ENCODE data around the gene ALG12. TPM values are rescaled to one million over a fixed set of nuclear protein-coding genes. Genes with fewer than 3 reads are reported as not detected.

The ALG12 gene
- total and polyA plus RNA-seq, 2 experiments from 2014 or later, result 21.9 to 24.4 TPM

DNA sequence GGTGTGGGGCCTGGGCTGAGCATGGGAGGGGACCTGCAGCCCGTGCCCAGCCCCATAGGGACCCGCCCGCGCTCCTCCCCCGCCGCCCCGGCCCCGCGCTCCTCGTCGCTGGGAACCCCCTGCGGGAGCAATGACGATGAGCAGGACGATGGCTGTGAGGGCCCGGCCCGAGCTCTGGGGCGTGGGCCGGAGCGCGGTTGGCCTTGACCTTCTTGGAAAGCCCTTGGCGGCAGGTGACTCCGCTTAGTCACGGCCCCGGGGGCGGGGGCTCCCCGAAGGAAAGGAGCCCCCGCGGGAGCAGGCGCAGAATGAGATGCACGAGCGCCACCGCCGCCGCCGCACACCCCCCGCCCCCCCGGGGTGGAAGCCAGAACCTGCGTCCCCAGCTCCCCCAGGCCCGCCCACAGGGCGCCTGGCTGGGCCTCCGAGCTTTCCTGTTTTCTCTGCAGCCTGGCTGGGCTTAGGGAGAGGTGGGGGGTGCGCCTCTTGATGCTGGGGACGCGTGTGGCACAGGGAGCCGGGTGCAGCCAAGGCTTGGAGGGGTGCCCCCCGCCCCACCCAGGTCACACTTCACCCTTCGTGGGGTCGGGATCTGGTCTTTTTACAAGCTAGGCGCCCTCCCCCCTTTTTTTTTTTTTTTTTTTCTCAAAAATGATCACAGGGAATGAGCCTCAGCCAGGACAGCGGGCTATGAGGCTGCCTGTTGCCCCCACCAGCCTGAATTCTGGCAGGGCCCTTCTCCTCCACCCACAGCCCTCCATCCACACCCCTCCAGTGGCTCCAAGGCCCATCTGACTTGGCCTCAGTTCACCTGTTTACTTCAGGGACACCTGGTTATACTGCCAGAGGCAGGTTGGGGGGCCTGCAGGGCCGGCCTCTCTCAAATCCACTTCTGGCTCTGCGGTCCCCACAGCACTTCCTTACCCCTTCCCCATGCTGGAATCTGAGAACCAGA, 18.1 kb upstream of the ALG12 start:
- DNase-seq, result peak; percentile 90
- Histone ChIP-seq H3K9me2 (ENCODE audit: insufficient read depth) (no peaks in the 10 kb centered on the region), H3K4me1 (ENCODE audit: insufficient read depth) (peaks cover 10% of the 10 kb centered on the region; the same call in 1 of the 2 replicates), H3K36me3 (ENCODE audit: low read depth) (no peaks in the 10 kb centered on the region), H3F3A (ENCODE audit: insufficient read depth) (0 out of 2 replicates have a peak, but pooled peaks cover 1% of the 10 kb centered on the region), H3K9ac (peak overlapping the region; percentile 28; the same call in 1 of the 2 replicates), H3K79me2 (ENCODE audit: insufficient read depth) (no peaks in the 10 kb centered on the region), H3K27ac (no peak overlapping the region), H3K27me3 (replicated peaks; ENCODE audit: insufficient read depth) (no peaks in the 10 kb centered on the region), H4K20me1 (ENCODE audit: insufficient read depth) (no peaks in the 10 kb centered on the region), H3K4me3 (peak overlapping the region; percentile 40), H3K4me2 (ENCODE audit: unreplicated experiment) (peak overlapping the region; percentile 62), H3K9me3 (ENCODE audit: low read depth) (no peaks in the 10 kb centered on the region), H2AFZ (no peak overlapping the region)
- TF ChIP-seq EZH2phosphoT487 (IDR thresholded peaks at IDR 0.05; ENCODE audit: insufficient read depth, low read depth) (no peak), EZH2 (IDR thresholded peaks at IDR 0.05; ENCODE audit: insufficient read depth, poor library complexity, severe bottlenecking) (no peak)
- WGBS, 2 experiments (ENCODE audit: low coverage in 1 of 2, low lambda C conversion rate in 2 of 2, missing lambda C conversion rate in 2 of 2), result 10 to 20% methylated on average over 19 to 38 of the region's 52 CpGs
- in situ Hi-C loops (cut with MboI), result no loop called here

DNA sequence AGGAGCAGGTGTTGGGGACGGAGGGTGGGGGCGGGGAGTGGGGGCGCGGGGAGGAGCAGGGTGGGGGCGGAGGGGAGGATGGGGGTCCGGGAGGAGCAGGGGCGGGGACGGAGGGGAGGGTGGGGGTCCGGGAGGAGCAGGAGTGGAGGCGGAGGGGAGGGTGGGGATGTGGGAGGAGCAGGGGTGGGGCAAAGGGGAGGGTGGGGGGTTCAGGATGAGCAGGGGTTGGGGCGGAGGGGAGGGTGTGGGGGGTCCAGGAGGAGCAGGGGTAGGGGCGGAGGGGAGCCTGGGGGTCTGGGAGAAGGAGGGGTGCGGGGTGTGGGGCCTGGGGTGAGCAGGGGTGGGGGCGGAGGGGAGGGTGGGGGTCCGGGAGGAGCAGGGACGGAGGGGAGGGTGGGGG, 17.3 kb upstream of the ALG12 start:
- Histone ChIP-seq H4K20me1 (ENCODE audit: insufficient read depth) (no peaks in the 10 kb centered on the region), H3K4me2 (ENCODE audit: unreplicated experiment) (no peak overlapping the region), H3K79me2 (ENCODE audit: insufficient read depth) (no peaks in the 10 kb centered on the region), H3K4me1 (ENCODE audit: insufficient read depth) (peaks cover 13% of the 10 kb centered on the region; the same call in 1 of the 2 replicates), H3K9ac (no peak overlapping the region), H2AFZ (no peak overlapping the region), H3K9me3 (ENCODE audit: low read depth) (no peaks in the 10 kb centered on the region), H3K36me3 (ENCODE audit: low read depth) (no peaks in the 10 kb centered on the region), H3K27me3 (replicated peaks; ENCODE audit: insufficient read depth) (no peaks in the 10 kb centered on the region), H3K9me2 (ENCODE audit: insufficient read depth) (no peaks in the 10 kb centered on the region), H3K27ac (no peak overlapping the region), H3K4me3 (no peak overlapping the region), H3F3A (ENCODE audit: insufficient read depth) (0 out of 2 replicates have a peak, but pooled peaks cover 5% of the 10 kb centered on the region)
- TF ChIP-seq EZH2phosphoT487 (IDR thresholded peaks at IDR 0.05; ENCODE audit: insufficient read depth, low read depth) (no peak), EZH2 (IDR thresholded peaks at IDR 0.05; ENCODE audit: insufficient read depth, poor library complexity, severe bottlenecking) (no peak)
- DNase-seq, result no peak
- 0 to 6% methylated on average over 1 to 16 of the region's 16 CpGs for WGBS, 2 experiments (ENCODE audit: low coverage in 1 of 2, low lambda C conversion rate in 2 of 2, missing lambda C conversion rate in 2 of 2)
- in situ Hi-C loops (cut with MboI), result no loop called here

DNA sequence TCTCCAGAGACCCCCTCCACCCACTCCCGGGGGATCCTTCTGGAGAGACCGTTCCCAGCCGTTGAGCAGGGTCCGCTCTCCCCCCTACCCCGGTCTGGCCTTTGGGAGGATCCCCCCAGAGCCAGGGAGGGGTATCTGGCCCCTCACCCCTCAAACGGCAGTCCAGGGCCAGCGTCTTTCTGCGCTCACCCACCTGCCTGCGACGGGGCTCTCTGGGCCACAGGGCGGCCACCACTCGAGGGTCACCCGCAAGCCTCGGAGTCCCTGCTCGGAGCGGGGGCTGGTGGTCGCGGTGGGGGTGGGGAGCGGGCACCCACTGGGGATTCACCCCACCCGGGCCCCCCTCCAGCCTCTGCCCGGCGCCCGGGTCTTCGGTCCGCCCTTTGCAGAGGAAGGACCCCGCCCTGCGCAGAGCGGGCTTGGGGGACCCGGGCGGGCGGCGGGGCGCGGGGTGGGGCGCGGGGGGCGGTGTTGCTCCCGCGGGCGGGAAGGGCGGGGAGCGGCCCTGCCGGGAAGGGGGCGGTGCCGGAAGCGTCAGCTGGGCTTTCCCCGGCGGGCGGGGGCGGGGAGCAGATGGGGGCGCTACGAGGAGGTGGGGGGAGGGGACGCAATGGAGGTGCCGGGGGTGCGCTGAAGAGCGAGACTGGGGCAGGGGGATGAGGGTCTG, 16.8 kb upstream of the ALG12 start:
- no peaks in the 10 kb centered on the region for H3K36me3 ChIP-seq (ENCODE audit: low read depth)
- H3K4me2 ChIP-seq (ENCODE audit: unreplicated experiment), result peak overlapping the region; percentile 53
- in situ Hi-C loops (cut with MboI), result loop anchor here (5.0 kb wide), 1 partner anchor 97 kb away; no protein-coding TSS in a partner anchor
- peak overlapping the region; percentile 53 for H3K4me3 ChIP-seq
- no peaks in the 10 kb centered on the region for H3K9me2 ChIP-seq (ENCODE audit: insufficient read depth)
- H3K27me3 ChIP-seq (replicated peaks; ENCODE audit: insufficient read depth), result no peaks in the 10 kb centered on the region
- no peak overlapping the region for H2AFZ ChIP-seq
- H3K4me1 ChIP-seq (ENCODE audit: insufficient read depth), result peaks cover 13% of the 10 kb centered on the region; the same call in 1 of the 2 replicates
- no peak overlapping the region for H3K27ac ChIP-seq
- peak; percentile 72 for DNase-seq
- H3K9me3 ChIP-seq (ENCODE audit: low read depth), result no peaks in the 10 kb centered on the region
- H3K9ac ChIP-seq, result peak overlapping the region; percentile 65
- TF ChIP-seq EZH2 (IDR thresholded peaks at IDR 0.05; ENCODE audit: insufficient read depth, poor library complexity, severe bottlenecking), result no peak
- TF ChIP-seq EZH2phosphoT487 (IDR thresholded peaks at IDR 0.05; ENCODE audit: insufficient read depth, low read depth), result no peak
- 0 out of 2 replicates have a peak, but pooled peaks cover 5% of the 10 kb centered on the region for H3F3A ChIP-seq (ENCODE audit: insufficient read depth)
- H4K20me1 ChIP-seq (ENCODE audit: insufficient read depth), result no peaks in the 10 kb centered on the region
- no peaks in the 10 kb centered on the region for H3K79me2 ChIP-seq (ENCODE audit: insufficient read depth)
- 8 to 48% methylated on average over 7 to 49 of the region's 56 CpGs for WGBS, 2 experiments (ENCODE audit: low coverage in 1 of 2, low lambda C conversion rate in 2 of 2, missing lambda C conversion rate in 2 of 2)

All from GM23248 (cell line).